Measurements from ENCODE around the gene PTGER2.
A peak's percentile ranks its signal among the peaks of the same experiment; 100 is the strongest.

PTGER2 gene

GRCh38 chr14:52313903-52314594 is at the start of gene PTGER2:
Gene PTGER2 (plus strand): TSS chr14:52314312. CDS start chr14:52314549, 237 bp downstream.
- DNase-seq (ENCODE audit: low spot score), result no peak

DNA sequence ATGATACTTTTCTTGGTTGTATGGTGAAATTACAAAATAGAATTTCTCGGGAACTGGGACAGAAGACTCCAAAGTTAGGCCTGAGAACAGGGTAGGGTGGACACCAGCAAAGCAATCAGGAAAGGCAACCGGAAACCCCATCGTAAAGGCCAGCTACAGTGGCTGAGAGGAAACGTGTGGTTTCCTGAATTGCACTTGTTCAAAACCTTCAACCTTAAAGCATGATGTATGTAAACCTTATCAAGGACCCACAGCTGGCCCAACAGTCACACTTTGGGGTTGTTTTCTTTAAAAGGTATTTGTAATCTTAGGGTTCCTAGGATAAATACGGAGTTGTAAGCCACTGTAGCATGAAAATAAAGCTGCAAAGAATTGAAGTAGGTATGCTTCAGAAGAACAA is 48.9 kb upstream of the PTGER2 start:
- DNase-seq (ENCODE audit: low spot score), result no peak

GRCh38 chr14:52266179-52266578 is 47.9 kb upstream of the PTGER2 start:
- no peak for DNase-seq (ENCODE audit: low spot score)

DNA sequence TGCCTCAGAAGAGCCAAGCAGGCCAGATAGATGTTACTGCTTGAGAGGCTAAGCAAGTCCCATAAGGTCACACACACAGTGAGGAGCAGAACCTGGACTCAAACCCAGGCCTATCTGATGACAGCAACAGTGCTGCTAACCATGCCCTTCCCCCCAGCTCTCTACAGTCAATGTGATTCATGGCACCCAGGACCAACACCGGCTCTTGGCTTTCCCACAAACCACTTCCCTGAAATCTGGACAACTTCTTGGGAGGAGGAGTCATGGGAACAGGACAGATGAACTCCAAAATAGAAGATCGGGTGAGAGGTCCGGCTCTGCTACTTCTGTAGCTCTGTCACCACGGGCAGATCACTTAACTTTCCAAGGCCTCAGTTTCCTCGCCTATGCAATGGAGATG is 47.3 kb upstream of the PTGER2 start:
- no peak for DNase-seq (ENCODE audit: low spot score)

- no peak for DNase-seq (ENCODE audit: low spot score)
Measured at GRCh38 chr14:52267501-52268278, 46.4 kb upstream of the PTGER2 start, which contains the start of gene PTGDR. Gene PTGDR (plus strand): TSS chr14:52267698. CDS start chr14:52267815, 117 bp downstream.

DNA sequence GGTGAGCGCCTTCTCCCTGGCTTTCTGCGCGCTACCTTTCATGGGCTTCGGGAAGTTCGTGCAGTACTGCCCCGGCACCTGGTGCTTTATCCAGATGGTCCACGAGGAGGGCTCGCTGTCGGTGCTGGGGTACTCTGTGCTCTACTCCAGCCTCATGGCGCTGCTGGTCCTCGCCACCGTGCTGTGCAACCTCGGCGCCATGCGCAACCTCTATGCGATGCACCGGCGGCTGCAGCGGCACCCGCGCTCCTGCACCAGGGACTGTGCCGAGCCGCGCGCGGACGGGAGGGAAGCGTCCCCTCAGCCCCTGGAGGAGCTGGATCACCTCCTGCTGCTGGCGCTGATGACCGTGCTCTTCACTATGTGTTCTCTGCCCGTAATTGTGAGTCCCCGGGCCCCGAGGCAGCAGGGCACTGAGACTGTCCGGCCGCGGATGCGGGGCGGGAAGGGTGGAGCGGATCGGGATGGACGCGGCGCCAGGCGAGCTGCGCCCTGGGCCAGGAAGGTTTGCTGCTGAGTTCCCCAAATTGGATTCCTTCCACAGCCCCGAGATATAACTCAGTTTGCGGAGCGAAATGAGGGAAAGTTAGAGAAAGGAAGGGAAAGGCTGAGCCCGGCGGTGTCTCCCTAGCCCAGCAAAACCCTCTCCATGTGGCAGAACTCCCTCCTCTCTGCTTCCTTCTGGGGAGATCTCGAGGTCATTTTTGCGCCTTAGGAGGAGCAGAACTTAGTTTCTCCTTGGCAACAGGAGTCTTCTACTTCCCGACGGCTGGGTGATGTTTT is 45.6 kb upstream of the PTGER2 start:
- DNase-seq (ENCODE audit: low spot score), result no peak

GRCh38 chr14:52269100-52269499 is 45.0 kb upstream of the PTGER2 start:
- DNase-seq (ENCODE audit: low spot score), result no peak

DNA sequence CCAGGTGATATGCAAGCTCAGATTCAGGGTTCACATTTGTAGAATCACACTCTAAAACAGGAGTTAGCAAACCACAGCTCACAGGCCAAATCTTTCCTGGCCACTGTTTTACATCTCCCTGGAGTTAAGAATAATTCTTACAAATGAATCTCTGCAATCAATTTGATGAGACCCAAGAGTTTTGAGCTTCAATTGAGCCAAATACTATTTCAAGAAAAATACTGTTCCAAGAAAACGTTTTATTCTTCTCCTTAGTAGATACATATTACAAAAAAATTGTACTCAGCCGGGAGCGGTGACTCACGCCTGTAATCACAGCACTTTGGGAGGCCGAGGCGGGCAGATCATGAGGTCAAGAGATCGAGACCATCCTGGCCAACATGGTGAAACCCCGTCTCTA is 44.1 kb upstream of the PTGER2 start:
- DNase-seq (ENCODE audit: low spot score), result no peak

DNA sequence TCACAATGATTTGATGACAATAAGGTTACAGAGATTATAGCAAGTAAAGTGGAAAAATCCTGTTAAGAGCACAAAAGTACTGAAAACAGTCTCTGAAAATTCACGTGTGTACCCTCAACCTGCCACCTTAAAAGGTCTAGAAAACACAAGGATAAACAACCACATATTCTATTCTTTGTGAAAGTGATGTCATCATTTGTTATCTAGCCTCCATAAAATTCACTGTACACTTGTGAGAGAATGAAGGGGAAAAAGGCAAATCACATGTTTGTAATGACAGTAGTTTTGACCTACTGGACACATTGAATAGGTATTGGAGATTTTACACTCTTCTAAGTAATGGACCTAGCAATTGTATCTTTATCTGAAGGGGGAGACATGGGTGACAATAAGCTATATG is 42.6 kb upstream of the PTGER2 start:
- DNase-seq (ENCODE audit: low spot score), result no peak

DNA sequence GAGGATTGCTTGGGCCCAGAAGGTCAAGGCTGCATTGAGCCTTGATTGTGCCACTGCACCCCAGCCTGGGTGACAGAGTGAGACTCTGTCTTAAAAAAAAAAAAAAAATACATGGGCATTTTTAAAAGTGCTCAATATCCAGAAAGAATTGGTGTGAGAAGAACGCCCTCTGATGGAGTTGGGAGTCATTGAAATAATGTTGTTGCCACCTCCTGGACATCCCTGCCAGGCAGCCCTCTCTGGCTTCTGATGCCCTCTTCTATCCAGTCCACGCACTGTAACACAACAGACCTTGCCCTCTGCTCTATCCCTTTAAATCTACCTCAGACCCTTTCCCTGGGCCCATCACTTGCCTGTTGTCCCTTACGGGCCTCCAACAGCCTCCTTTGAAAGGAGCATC is 41.7 kb upstream of the PTGER2 start:
- no peak for DNase-seq (ENCODE audit: low spot score)

GRCh38 chr14:52275372-52275771 is 38.7 kb upstream of the PTGER2 start:
- no peak for DNase-seq (ENCODE audit: low spot score)

- no peak for DNase-seq (ENCODE audit: low spot score)
Measured at GRCh38 chr14:52277552-52277951, 36.6 kb upstream of the PTGER2 start.

DNA sequence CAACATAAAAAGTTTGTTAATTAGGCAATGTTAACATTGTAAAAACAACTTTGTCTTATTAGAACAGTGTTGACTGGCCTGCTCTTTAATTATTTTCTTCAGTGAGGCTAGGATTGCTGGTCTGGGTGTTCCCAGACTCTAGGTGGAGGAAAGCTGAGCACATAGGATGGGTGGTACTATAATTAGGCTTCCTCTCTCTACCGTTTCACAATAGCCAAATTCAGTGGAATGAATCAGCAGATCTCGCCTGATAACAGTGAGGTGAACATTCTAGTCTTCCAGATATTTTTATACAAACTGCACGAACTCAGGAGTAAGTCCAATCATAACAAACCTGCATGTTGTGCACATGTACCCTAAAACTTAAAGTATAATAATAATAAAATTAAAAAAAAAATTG is 34.7 kb upstream of the PTGER2 start:
- DNase-seq (ENCODE audit: low spot score), result no peak

GRCh38 chr14:52283099-52283498 is 31.0 kb upstream of the PTGER2 start:
- DNase-seq (ENCODE audit: low spot score), result no peak

DNA sequence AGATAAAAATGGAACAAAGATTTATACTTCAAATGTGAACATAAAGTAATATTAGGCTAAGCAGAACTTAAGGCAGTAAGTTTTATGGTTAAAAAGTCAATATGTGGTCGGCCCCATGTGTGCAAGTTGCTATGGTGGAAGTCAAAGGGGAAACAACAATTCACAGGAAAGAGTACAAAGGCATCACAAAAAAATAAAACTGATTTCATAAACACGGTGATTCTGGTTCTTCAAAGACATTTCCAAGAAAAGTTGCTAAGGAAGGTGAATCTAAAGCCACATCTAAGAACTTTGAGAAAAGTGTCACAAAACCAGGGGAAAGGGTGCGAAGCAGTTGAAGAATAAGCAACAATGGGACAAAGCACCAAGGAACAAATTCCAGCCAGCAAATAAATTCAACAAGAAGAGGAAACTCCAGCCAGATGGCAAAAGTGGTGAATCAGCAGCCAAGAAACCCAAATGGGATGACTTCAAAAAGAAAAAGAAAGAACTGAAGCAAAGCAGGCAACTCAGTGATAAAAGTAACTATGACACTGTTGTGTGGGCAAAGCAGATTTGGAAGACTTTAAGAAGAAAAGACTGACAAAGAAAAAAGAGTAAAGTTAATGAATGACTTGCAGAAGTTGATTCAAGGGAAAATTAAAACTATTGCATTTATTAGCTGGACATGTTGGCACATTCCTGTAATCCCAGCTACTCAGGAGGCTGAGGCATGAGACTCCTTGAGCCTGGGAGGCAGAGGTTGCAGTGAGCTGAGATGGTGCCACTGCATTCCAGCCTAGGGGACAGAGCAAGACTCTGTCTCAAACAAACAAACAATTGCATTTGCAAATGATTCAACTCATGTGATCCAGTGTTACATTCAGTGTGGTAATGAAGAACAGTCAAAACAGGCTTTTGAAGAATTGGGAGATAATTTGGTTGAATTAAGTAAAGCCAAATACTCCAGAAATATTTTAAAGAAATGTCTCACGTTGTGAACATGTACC is 27.2 kb upstream of the PTGER2 start:
- DNase-seq (ENCODE audit: low spot score), result no peak

GRCh38 chr14:52296378-52296777 is 17.7 kb upstream of the PTGER2 start:
- no peak for DNase-seq (ENCODE audit: low spot score)

- no peak for DNase-seq (ENCODE audit: low spot score)
Measured at GRCh38 chr14:52298795-52299194, 15.3 kb upstream of the PTGER2 start.

DNA sequence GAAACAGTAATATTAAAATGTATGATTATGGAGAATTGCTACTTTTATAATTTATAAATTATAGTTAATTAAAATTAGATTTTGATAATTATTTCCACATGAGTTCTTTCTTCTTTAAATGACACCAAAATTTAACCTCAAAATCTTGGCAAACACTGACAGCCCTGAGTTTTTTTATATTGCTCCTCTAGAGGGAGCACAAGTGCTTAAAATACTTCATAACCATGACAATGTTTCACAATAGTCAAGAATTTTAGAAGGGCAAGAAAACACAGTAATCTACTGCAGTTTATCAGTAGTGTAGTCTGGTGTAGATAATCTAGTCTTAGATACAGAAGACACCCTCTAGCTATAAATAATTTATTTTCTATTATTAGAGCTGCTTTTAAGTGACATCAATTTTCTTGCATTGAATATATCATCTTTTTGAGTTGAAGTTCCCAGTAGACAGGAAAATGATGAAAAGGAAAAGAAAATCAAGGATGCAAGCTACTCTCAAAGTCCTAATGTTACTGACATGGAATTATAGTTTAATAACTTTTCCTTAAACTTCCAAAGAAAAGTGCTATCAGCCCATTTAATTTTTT is 14.3 kb upstream of the PTGER2 start:
- DNase-seq (ENCODE audit: low spot score), result peak; percentile 22

- DNase-seq (ENCODE audit: low spot score), result no peak
Measured at GRCh38 chr14:52303236-52303635, 10.9 kb upstream of the PTGER2 start.

GRCh38 chr14:52304248-52304904 is 9.7 kb upstream of the PTGER2 start:
- no peak for DNase-seq (ENCODE audit: low spot score)

- DNase-seq (ENCODE audit: low spot score), result no peak
Measured at GRCh38 chr14:52305014-52305413, 9.1 kb upstream of the PTGER2 start.

Data from hematopoietic multipotent progenitor cell treated with erythropoietin and hydrocortisone succinate and interleukin-3 and kit ligand, for 17 days (in vitro differentiated cells).